ENCODE results near the gene CNGA1. TPM values are rescaled to one million over a fixed set of nuclear protein-coding genes. Genes with fewer than 3 reads are reported as not detected.
"Not testable (repeated sequence)": the region's sequence is repeated elsewhere in the genome, so short reads cannot be mapped to it uniquely, and the experiment has no call there.

CNGA1 gene
- total RNA-seq, 2 experiments from 2014 or later, result 0.70 TPM; not detected in 1

- CTCF ChIA-PET, result interaction anchor here (1.0 kb wide), 1 partner anchor 22 kb away, joined by 3 read pairs; no protein-coding TSS in a partner anchor
- H3K36me3 Mint-ChIP-seq, result no peaks in the 10 kb centered on the region
- H3K9me3 Mint-ChIP-seq, result no peaks in the 10 kb centered on the region
- no peak for DNase-seq
- H3K27me3 Mint-ChIP-seq, result no peaks in the 10 kb centered on the region
- H3K4me1 Mint-ChIP-seq (ENCODE audit: low read depth), result no peaks in the 10 kb centered on the region
- intact Hi-C loops (cut with micrococcal nuclease), result no loop called here
- no peak overlapping the region for H3K4me3 Mint-ChIP-seq
- POLR2A ChIA-PET, result no interaction called here
- no peak overlapping the region for H3K27ac Mint-ChIP-seq
Measured at GRCh38 chr4:47954677-47955076, 61.8 kb downstream of the CNGA1 start.

GRCh38 chr4:47954245-47954644 lies 62.2 kb downstream of the CNGA1 start:
- no peaks in the 10 kb centered on the region for H3K36me3 Mint-ChIP-seq
- no peaks in the 10 kb centered on the region for H3K27me3 Mint-ChIP-seq
- intact Hi-C loops (cut with micrococcal nuclease), result no loop called here
- CTCF ChIA-PET, result interaction anchor here (1.0 kb wide), 1 partner anchor 22 kb away, joined by 3 read pairs; no protein-coding TSS in a partner anchor
- H3K4me3 Mint-ChIP-seq, result no peak overlapping the region
- H3K4me1 Mint-ChIP-seq (ENCODE audit: low read depth), result no peaks in the 10 kb centered on the region
- DNase-seq, result no peak
- POLR2A ChIA-PET, result no interaction called here
- H3K27ac Mint-ChIP-seq, result no peak overlapping the region
- no peaks in the 10 kb centered on the region for H3K9me3 Mint-ChIP-seq

DNA sequence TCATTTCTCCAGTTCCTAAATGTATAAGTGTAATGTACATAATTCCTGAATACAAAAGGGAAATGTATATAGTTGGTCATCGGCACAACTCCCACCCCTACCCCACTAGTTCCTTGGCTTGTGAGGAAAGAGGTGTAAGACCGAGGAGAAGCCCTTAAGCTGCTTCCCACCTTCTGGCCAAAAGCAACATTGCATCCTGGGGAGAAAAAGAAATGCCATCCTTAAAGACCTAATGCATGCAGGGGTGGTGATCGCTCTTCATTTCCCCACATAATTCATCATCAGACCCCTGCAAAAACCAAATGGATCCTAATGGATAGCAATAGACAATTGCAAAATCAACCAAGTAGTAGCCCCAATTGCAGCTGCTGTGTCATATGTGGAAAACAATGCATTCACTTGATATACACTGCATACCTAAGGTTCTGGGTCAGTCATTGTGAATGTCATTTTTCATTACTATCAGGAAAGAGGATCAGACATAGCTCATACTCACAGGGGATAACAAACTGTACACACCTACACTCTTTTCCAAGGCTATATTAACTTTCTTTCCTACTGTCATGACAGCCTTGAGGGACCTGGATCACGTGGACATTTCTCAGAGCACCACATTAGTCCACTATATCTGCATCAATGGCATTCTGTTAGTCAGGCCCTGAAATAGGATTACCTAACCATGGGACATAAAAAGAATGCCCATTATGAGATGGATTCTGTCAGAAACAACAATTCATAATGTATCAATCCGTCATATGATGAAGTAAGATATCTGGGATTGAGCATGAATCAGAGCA lies 70.4 kb downstream of the CNGA1 start:
- POLR2A ChIA-PET, result no interaction called here
- Mint-ChIP-seq H3K27ac (no peak overlapping the region), H3K36me3 (no peaks in the 10 kb centered on the region), H3K4me1 (ENCODE audit: low read depth) (no peaks in the 10 kb centered on the region), H3K9me3 (no peaks in the 10 kb centered on the region), H3K27me3 (no peaks in the 10 kb centered on the region), H3K4me3 (no peak overlapping the region)
- intact Hi-C loops (cut with micrococcal nuclease), result no loop called here
- no peak for DNase-seq
- CTCF ChIA-PET, result no interaction called here

- Mint-ChIP-seq H3K27ac (no peak overlapping the region), H3K36me3 (no peaks in the 10 kb centered on the region), H3K4me3 (no peak overlapping the region), H3K9me3 (no peaks in the 10 kb centered on the region), H3K27me3 (no peaks in the 10 kb centered on the region), H3K4me1 (ENCODE audit: low read depth) (no peaks in the 10 kb centered on the region)
- ChIA-PET CTCF (interaction anchor here (1.0 kb wide), 1 partner anchor 62 kb away, joined by 3 read pairs; no protein-coding TSS in a partner anchor), POLR2A (interaction anchor here (0.6 kb wide), 1 partner anchor 11 kb away, joined by 7 read pairs; no protein-coding TSS in a partner anchor)
- intact Hi-C loops (cut with micrococcal nuclease), result no loop called here
- no peak for DNase-seq
Measured at GRCh38 chr4:47942081-47942819, 74.2 kb downstream of the CNGA1 start.

DNA sequence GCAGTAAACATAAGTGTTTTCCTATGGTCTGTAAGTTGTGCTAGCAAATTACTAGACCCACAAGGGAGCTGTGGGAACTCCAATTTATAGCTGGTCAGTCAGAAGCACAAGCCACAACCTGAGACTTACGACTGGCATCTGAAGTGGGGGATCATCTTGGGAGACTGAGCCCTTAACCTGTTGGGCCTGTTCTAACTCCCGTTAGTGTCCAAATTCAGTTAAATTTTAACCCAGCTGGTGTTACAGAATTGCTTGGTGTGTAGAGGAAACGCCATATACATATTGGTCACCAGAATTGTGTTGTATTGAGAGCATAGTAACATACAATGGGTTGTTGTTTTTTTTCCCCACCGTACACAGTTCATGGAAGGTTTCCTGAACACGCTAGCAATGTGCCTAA lies 77.0 kb downstream of the CNGA1 start:
- no peak overlapping the region for H3K27ac Mint-ChIP-seq
- intact Hi-C loops (cut with micrococcal nuclease), result no loop called here
- H3K9me3 Mint-ChIP-seq, result no peaks in the 10 kb centered on the region
- H3K36me3 Mint-ChIP-seq, result no peaks in the 10 kb centered on the region
- no peak overlapping the region for H3K4me3 Mint-ChIP-seq
- no peak for DNase-seq
- no peaks in the 10 kb centered on the region for H3K27me3 Mint-ChIP-seq
- POLR2A ChIA-PET, result no interaction called here
- H3K4me1 Mint-ChIP-seq (ENCODE audit: low read depth), result no peaks in the 10 kb centered on the region
- CTCF ChIA-PET, result interaction anchor here (1.1 to 1.6 kb wide), 2 partner anchors 14 to 253 kb away, joined by 3 to 4 read pairs; no protein-coding TSS in a partner anchor

DNA sequence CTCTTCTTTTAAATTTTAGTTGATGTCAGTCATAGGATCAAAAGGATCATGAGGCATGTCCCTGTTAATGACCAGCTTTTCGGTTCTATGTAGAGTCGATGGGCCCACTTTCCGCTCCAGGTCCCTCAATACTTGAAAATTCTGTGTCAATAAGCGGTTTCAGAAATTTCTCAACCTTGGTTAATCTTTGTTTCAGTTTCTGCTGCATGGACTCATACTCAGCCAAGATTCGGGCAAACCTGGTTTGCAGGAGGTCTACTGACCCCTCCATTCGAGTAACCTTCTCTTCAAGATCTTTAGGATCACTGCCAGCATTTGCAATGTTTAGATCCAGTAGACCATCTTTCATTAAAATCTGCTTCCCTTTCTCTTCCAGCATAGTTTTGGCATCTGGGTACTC lies 80.1 kb downstream of the CNGA1 start:
- no peaks in the 10 kb centered on the region for H3K36me3 Mint-ChIP-seq
- no peak overlapping the region for H3K27ac Mint-ChIP-seq
- ChIA-PET POLR2A (no interaction called here), CTCF (interaction anchor here (0.8 to 1.5 kb wide), 2 partner anchors 89 to 268 kb away, joined by 3 to 5 read pairs; no protein-coding TSS in a partner anchor)
- no peak for DNase-seq
- H3K4me3 Mint-ChIP-seq, result no peak overlapping the region
- H3K27me3 Mint-ChIP-seq, result no peaks in the 10 kb centered on the region
- no peaks in the 10 kb centered on the region for H3K9me3 Mint-ChIP-seq
- intact Hi-C loops (cut with micrococcal nuclease), result no loop called here
- no peaks in the 10 kb centered on the region for H3K4me1 Mint-ChIP-seq (ENCODE audit: low read depth)

- no peak overlapping the region for H3K27ac Mint-ChIP-seq
- no peak for DNase-seq
- intact Hi-C loops (cut with micrococcal nuclease), result loop anchor here (1.0 to 5.0 kb wide), 4 partner anchors 97 to 267 kb away; partner anchors contain the start of gene CORIN
- CTCF ChIA-PET, result interaction anchor here (0.6 to 5.0 kb wide), 19 partner anchors 8 to 497 kb away, joined by 3 to 47 read pairs (median 4); partner anchors contain the start of gene COMMD8
- POLR2A ChIA-PET, result no interaction called here
- no peaks in the 10 kb centered on the region for H3K4me1 Mint-ChIP-seq (ENCODE audit: low read depth)
- H3K4me3 Mint-ChIP-seq, result no peak overlapping the region
- no peaks in the 10 kb centered on the region for H3K27me3 Mint-ChIP-seq
- no peaks in the 10 kb centered on the region for H3K9me3 Mint-ChIP-seq
- H3K36me3 Mint-ChIP-seq, result no peaks in the 10 kb centered on the region
Measured at GRCh38 chr4:47933840-47934239, 82.6 kb downstream of the CNGA1 start.

GRCh38 chr4:47930971-47931804 lies 85.3 kb downstream of the CNGA1 start:
- ChIA-PET POLR2A (interaction anchor here (0.6 kb wide), 1 partner anchor 11 kb away, joined by 7 read pairs; no protein-coding TSS in a partner anchor), CTCF (interaction anchor here (0.9 to 5.0 kb wide), 7 partner anchors 92 to 262 kb away, joined by 3 to 47 read pairs (median 4); no protein-coding TSS in a partner anchor)
- peaks cover 6% of the 10 kb centered on the region for H3K4me1 Mint-ChIP-seq (ENCODE audit: low read depth)
- no peaks in the 10 kb centered on the region for H3K36me3 Mint-ChIP-seq
- H3K27me3 Mint-ChIP-seq, result peaks cover 5% of the 10 kb centered on the region
- no peak overlapping the region for H3K4me3 Mint-ChIP-seq
- H3K9me3 Mint-ChIP-seq, result no peaks in the 10 kb centered on the region
- intact Hi-C loops (cut with micrococcal nuclease), result loop anchor here (5.0 kb wide), 2 partner anchors 94 to 264 kb away; partner anchors contain the start of gene CORIN
- H3K27ac Mint-ChIP-seq, result no peak overlapping the region
- no peak for DNase-seq

- Mint-ChIP-seq H3K36me3 (no peaks in the 10 kb centered on the region), H3K27me3 (peaks cover 10% of the 10 kb centered on the region), H3K9me3 (no peaks in the 10 kb centered on the region), H3K4me3 (no peak overlapping the region), H3K4me1 (ENCODE audit: low read depth) (peaks cover 6% of the 10 kb centered on the region), H3K27ac (no peak overlapping the region)
- ChIA-PET POLR2A (no interaction called here), CTCF (no interaction called here)
- no peak for DNase-seq
- intact Hi-C loops (cut with micrococcal nuclease), result loop anchor here (5.0 kb wide), 2 partner anchors 92 to 262 kb away; partner anchors contain the start of gene CORIN
Measured at GRCh38 chr4:47929682-47930201, 86.7 kb downstream of the CNGA1 start.

GRCh38 chr4:47926667-47927258 lies 89.7 kb downstream of the CNGA1 start:
- CTCF ChIA-PET, result interaction anchor here (1.0 to 1.5 kb wide), 5 partner anchors 12 to 251 kb away, joined by 3 to 5 read pairs (median 3); partner anchors contain the start of gene NFXL1
- H3K27ac Mint-ChIP-seq, result no peak overlapping the region
- H3K4me1 Mint-ChIP-seq (ENCODE audit: low read depth), result peaks cover 6% of the 10 kb centered on the region
- no peaks in the 10 kb centered on the region for H3K9me3 Mint-ChIP-seq
- no peaks in the 10 kb centered on the region for H3K36me3 Mint-ChIP-seq
- H3K4me3 Mint-ChIP-seq, result no peak overlapping the region
- POLR2A ChIA-PET, result no interaction called here
- DNase-seq, result peak; percentile 65
- H3K27me3 Mint-ChIP-seq, result peaks cover 13% of the 10 kb centered on the region
- intact Hi-C loops (cut with micrococcal nuclease), result loop anchor here (2.0 kb wide), 2 partner anchors 160 to 214 kb away; no protein-coding TSS in a partner anchor

- H3K36me3 Mint-ChIP-seq; intact Hi-C loops (cut with micrococcal nuclease); H3K4me3 Mint-ChIP-seq; DNase-seq; POLR2A ChIA-PET; H3K9me3 Mint-ChIP-seq; H3K27ac Mint-ChIP-seq; H3K4me1 Mint-ChIP-seq (ENCODE audit: low read depth): not testable (repeated sequence)
- peaks cover 15% of the 10 kb centered on the region for H3K27me3 Mint-ChIP-seq
- CTCF ChIA-PET, result interaction anchor here (1.2 kb wide), 1 partner anchor 11 kb away, joined by 5 read pairs; no protein-coding TSS in a partner anchor
Measured at GRCh38 chr4:47923261-47923608, 93.2 kb downstream of the CNGA1 start.
